ENCODE data around the gene MRPL45. TPM values are rescaled to one million over a fixed set of nuclear protein-coding genes. Genes with fewer than 3 reads are reported as not detected.
A peak's percentile ranks its signal among the peaks of the same experiment; 100 is the strongest.

The MRPL45 gene
- total and polyA plus RNA-seq, 7 experiments from 2014 or later, result 15.7 to 41.6 (median 23.7) TPM

GRCh38 chr17:38329284-38329683 is 32.3 kb downstream of the MRPL45 start:
- Mint-ChIP-seq H3K27me3 (peaks cover 0 to 22% (median 10%) of the 10 kb centered on the region in 5 donors), H3K4me3 (no peak overlapping the region), H3K4me1 (peaks cover 4 to 20% (median 10%) of the 10 kb centered on the region in 7 donors), H3K27ac (peak overlapping the region in 1 of 9 donors; percentile 14), H3K36me3 (no peaks in the 10 kb centered on the region), H3K9me3 (no peaks in the 10 kb centered on the region)
- Histone ChIP-seq H3K27ac (ENCODE audit: low read depth, low read length) (no peak overlapping the region), H3K36me3 (ENCODE audit: control insufficient read depth in 2 of 3, insufficient read depth in 3 of 3, low read length in 3 of 3) (no peaks in the 10 kb centered on the region), H3K4me3 (ENCODE audit: low read length) (no peak overlapping the region), H3K4me1 (ENCODE audit: control insufficient read depth in 2 of 2, insufficient read depth in 2 of 2, low read length in 2 of 2) (no peaks in the 10 kb centered on the region), H3K9me3 (ENCODE audit: control insufficient read depth in 2 of 3, low read length in 3 of 3) (no peaks in the 10 kb centered on the region), H3K27me3 (ENCODE audit: control insufficient read depth in 2 of 2, insufficient read depth in 2 of 2, low read length in 2 of 2) (no peaks in the 10 kb centered on the region)
- intact Hi-C loops (cut with micrococcal nuclease), result no loop called here
- ChIA-PET CTCF (interaction anchor here (1.1 kb wide), 1 partner anchor 20 kb away, joined by 5 read pairs; no protein-coding TSS in a partner anchor), POLR2A (no interaction called here)
- ATAC-seq (no peak), DNase-seq (no peak)

GRCh38 chr17:38329808-38330730 is 33.1 kb downstream of the MRPL45 start:
- peaks cover 4 to 20% (median 10%) of the 10 kb centered on the region in 7 donors for H3K4me1 Mint-ChIP-seq
- intact Hi-C loops (cut with micrococcal nuclease), result no loop called here
- no peak overlapping the region for H3K27ac Mint-ChIP-seq
- H3K4me3 ChIP-seq (ENCODE audit: low read length), result no peak overlapping the region
- H3K4me3 Mint-ChIP-seq, result no peak overlapping the region
- DNase-seq, result no peak
- ChIA-PET CTCF (interaction anchor here (0.6 to 1.1 kb wide), 3 partner anchors 10 to 19 kb away, joined by 3 to 5 read pairs (median 4); no protein-coding TSS in a partner anchor), POLR2A (no interaction called here)
- H3K27me3 ChIP-seq (ENCODE audit: control insufficient read depth in 2 of 2, insufficient read depth in 2 of 2, low read length in 2 of 2), result no peaks in the 10 kb centered on the region
- H3K9me3 Mint-ChIP-seq, result no peaks in the 10 kb centered on the region
- no peaks in the 10 kb centered on the region for H3K9me3 ChIP-seq (ENCODE audit: control insufficient read depth in 2 of 3, low read length in 3 of 3)
- no peak overlapping the region for H3K27ac ChIP-seq (ENCODE audit: low read depth, low read length)
- H3K36me3 Mint-ChIP-seq, result no peaks in the 10 kb centered on the region
- peaks cover 0 to 27% (median 10%) of the 10 kb centered on the region in 5 donors for H3K27me3 Mint-ChIP-seq
- H3K4me1 ChIP-seq (ENCODE audit: control insufficient read depth in 2 of 2, insufficient read depth in 2 of 2, low read length in 2 of 2), result no peaks in the 10 kb centered on the region
- no peaks in the 10 kb centered on the region for H3K36me3 ChIP-seq (ENCODE audit: control insufficient read depth in 2 of 3, insufficient read depth in 3 of 3, low read length in 3 of 3)
- ATAC-seq, result no peak

GRCh38 chr17:38330941-38331411 is 34.0 kb downstream of the MRPL45 start:
- H3K9me3 Mint-ChIP-seq, result no peaks in the 10 kb centered on the region
- intact Hi-C loops (cut with micrococcal nuclease), result no loop called here
- Histone ChIP-seq H3K9me3 (ENCODE audit: control insufficient read depth in 2 of 3, low read length in 3 of 3) (no peaks in the 10 kb centered on the region), H3K27ac (ENCODE audit: low read depth, low read length) (no peak overlapping the region), H3K4me3 (ENCODE audit: low read length) (no peak overlapping the region), H3K4me1 (ENCODE audit: control insufficient read depth in 2 of 2, insufficient read depth in 2 of 2, low read length in 2 of 2) (no peaks in the 10 kb centered on the region), H3K27me3 (ENCODE audit: control insufficient read depth in 2 of 2, insufficient read depth in 2 of 2, low read length in 2 of 2) (no peaks in the 10 kb centered on the region), H3K36me3 (ENCODE audit: control insufficient read depth in 2 of 3, insufficient read depth in 3 of 3, low read length in 3 of 3) (no peaks in the 10 kb centered on the region)
- ChIA-PET POLR2A (no interaction called here), CTCF (interaction anchor here (0.6 to 1.2 kb wide), 3 partner anchors 9 to 17 kb away, joined by 3 to 6 read pairs (median 4); no protein-coding TSS in a partner anchor)
- ATAC-seq, result no peak
- DNase-seq, result no peak
- H3K4me1 Mint-ChIP-seq, result peaks cover 4 to 14% (median 7%) of the 10 kb centered on the region in 7 donors
- H3K27ac Mint-ChIP-seq, result no peak overlapping the region
- no peak overlapping the region for H3K4me3 Mint-ChIP-seq
- peaks cover 0 to 27% (median 10%) of the 10 kb centered on the region in 5 donors for H3K27me3 Mint-ChIP-seq
- H3K36me3 Mint-ChIP-seq, result no peaks in the 10 kb centered on the region

- intact Hi-C loops (cut with micrococcal nuclease), result no loop called here
- Mint-ChIP-seq H3K27me3 (peaks cover 0 to 27% (median 10%) of the 10 kb centered on the region in 5 donors), H3K9me3 (no peaks in the 10 kb centered on the region), H3K36me3 (no peaks in the 10 kb centered on the region), H3K27ac (no peak overlapping the region), H3K4me3 (no peak overlapping the region), H3K4me1 (peaks cover 0 to 4% (median 0%) of the 10 kb centered on the region in 7 donors)
- H3K27ac ChIP-seq (ENCODE audit: low read depth, low read length), result no peak overlapping the region
- no peaks in the 10 kb centered on the region for H3K4me1 ChIP-seq (ENCODE audit: control insufficient read depth in 2 of 2, insufficient read depth in 2 of 2, low read length in 2 of 2)
- no peaks in the 10 kb centered on the region for H3K9me3 ChIP-seq (ENCODE audit: control insufficient read depth in 2 of 3, low read length in 3 of 3)
- no peaks in the 10 kb centered on the region for H3K36me3 ChIP-seq (ENCODE audit: control insufficient read depth in 2 of 3, insufficient read depth in 3 of 3, low read length in 3 of 3)
- ChIA-PET POLR2A (interaction anchor here (0.6 kb wide), 1 partner anchor 9 kb away, joined by 3 read pairs; no protein-coding TSS in a partner anchor), CTCF (no interaction called here)
- no peaks in the 10 kb centered on the region for H3K27me3 ChIP-seq (ENCODE audit: control insufficient read depth in 2 of 2, insufficient read depth in 2 of 2, low read length in 2 of 2)
- H3K4me3 ChIP-seq (ENCODE audit: low read length), result no peak overlapping the region
- ATAC-seq (no peak), DNase-seq (no peak)
Measured at GRCh38 chr17:38332735-38333134, 35.8 kb downstream of the MRPL45 start.

- Histone ChIP-seq H3K9me3 (ENCODE audit: control insufficient read depth in 2 of 3, low read length in 3 of 3) (no peaks in the 10 kb centered on the region), H3K36me3 (ENCODE audit: control insufficient read depth in 2 of 3, insufficient read depth in 3 of 3, low read length in 3 of 3) (no peaks in the 10 kb centered on the region), H3K27ac (ENCODE audit: low read depth, low read length) (no peak overlapping the region), H3K4me3 (ENCODE audit: low read length) (no peak overlapping the region), H3K4me1 (ENCODE audit: control insufficient read depth in 2 of 2, insufficient read depth in 2 of 2, low read length in 2 of 2) (no peaks in the 10 kb centered on the region), H3K27me3 (ENCODE audit: control insufficient read depth in 2 of 2, insufficient read depth in 2 of 2, low read length in 2 of 2) (no peaks in the 10 kb centered on the region)
- no peaks in the 10 kb centered on the region for H3K9me3 Mint-ChIP-seq
- peaks cover 0 to under 1% (median 0%) of the 10 kb centered on the region in 7 donors for H3K4me1 Mint-ChIP-seq
- CTCF ChIA-PET, result no interaction called here
- H3K27me3 Mint-ChIP-seq, result peaks cover 0 to 24% (median 10%) of the 10 kb centered on the region in 5 donors
- DNase-seq (peak in 5 of 9 donors; percentile 14 to 67 (median 22)), ATAC-seq (peak; percentile 50)
- H3K4me3 Mint-ChIP-seq, result no peak overlapping the region
- no peaks in the 10 kb centered on the region for H3K36me3 Mint-ChIP-seq
- intact Hi-C loops (cut with micrococcal nuclease), result no loop called here
- peak overlapping the region in 1 of 9 donors; percentile 6 for H3K27ac Mint-ChIP-seq
- POLR2A ChIA-PET, result no interaction called here
Measured at GRCh38 chr17:38333635-38334295, 36.8 kb downstream of the MRPL45 start.

GRCh38 chr17:38334480-38335364 is 37.8 kb downstream of the MRPL45 start:
- no peak overlapping the region for H3K27ac Mint-ChIP-seq
- Histone ChIP-seq H3K27ac (ENCODE audit: low read depth, low read length) (no peak overlapping the region), H3K36me3 (ENCODE audit: control insufficient read depth in 2 of 3, insufficient read depth in 3 of 3, low read length in 3 of 3) (no peaks in the 10 kb centered on the region), H3K27me3 (ENCODE audit: control insufficient read depth in 2 of 2, insufficient read depth in 2 of 2, low read length in 2 of 2) (no peaks in the 10 kb centered on the region), H3K4me1 (ENCODE audit: control insufficient read depth in 2 of 2, insufficient read depth in 2 of 2, low read length in 2 of 2) (no peaks in the 10 kb centered on the region), H3K4me3 (ENCODE audit: low read length) (no peak overlapping the region), H3K9me3 (ENCODE audit: control insufficient read depth in 2 of 3, low read length in 3 of 3) (no peaks in the 10 kb centered on the region)
- intact Hi-C loops (cut with micrococcal nuclease), result no loop called here
- H3K36me3 Mint-ChIP-seq, result no peaks in the 10 kb centered on the region
- DNase-seq (no peak), ATAC-seq (no peak)
- peaks cover 0 to 24% (median 10%) of the 10 kb centered on the region in 5 donors for H3K27me3 Mint-ChIP-seq
- H3K9me3 Mint-ChIP-seq, result no peaks in the 10 kb centered on the region
- ChIA-PET POLR2A (no interaction called here), CTCF (no interaction called here)
- no peak overlapping the region for H3K4me3 Mint-ChIP-seq
- no peaks in the 10 kb centered on the region for H3K4me1 Mint-ChIP-seq
